Measurements from ENCODE around the gene C2orf72. TPM values are rescaled to one million over a fixed set of nuclear protein-coding genes. Genes with fewer than 3 reads are reported as not detected.
"Not testable (repeated sequence)": the region's sequence is repeated elsewhere in the genome, so short reads cannot be mapped to it uniquely, and the experiment has no call there.

The C2orf72 gene
- polyA plus RNA-seq, 4 donors: 4.0 to 6.2 (median 4.4) TPM

DNA sequence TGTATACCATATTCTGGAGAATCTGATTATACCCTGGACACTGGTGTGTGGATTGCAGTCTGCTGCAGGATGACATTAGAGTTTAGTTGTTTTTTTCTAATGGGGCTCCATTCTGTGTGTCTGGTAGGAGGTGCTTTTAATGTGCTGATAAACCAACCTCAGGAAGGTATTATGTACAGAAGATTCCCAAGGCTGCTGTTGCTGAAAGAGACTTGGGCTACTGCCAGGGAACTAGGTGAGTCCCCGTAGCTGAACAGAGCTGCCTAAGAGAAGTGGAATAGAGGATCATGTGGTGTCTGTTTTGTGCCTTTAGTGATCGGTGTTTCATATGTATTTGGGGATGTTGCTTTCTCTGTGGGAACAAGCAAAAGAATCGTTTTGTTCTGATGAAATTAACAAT, 24.9 kb upstream of the C2orf72 start:
- DNase-seq (ENCODE audit: low read depth in 4 of 4, low spot score in 2 of 4): no peak

DNA sequence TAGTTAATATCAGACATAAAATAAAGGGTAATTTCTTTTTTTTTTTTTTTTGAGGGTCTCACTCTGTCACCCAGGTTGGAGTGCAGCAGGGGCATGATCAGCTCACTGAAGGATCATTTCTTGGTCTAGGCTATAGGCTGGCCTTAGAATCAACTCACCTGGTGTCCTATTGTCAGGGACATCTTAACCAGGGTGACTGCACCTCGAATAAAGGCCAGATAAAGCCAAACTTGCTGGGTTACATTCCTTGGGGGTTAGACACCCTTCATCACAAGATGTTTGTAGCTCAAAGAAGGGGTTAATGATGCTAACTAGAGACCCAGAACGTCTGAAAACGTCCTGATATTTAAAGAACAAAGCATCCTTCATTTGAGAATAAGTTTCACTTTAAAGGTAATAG, 23.5 kb upstream of the C2orf72 start:
- no peak for DNase-seq (ENCODE audit: low read depth in 4 of 4, low spot score in 2 of 4)

DNA sequence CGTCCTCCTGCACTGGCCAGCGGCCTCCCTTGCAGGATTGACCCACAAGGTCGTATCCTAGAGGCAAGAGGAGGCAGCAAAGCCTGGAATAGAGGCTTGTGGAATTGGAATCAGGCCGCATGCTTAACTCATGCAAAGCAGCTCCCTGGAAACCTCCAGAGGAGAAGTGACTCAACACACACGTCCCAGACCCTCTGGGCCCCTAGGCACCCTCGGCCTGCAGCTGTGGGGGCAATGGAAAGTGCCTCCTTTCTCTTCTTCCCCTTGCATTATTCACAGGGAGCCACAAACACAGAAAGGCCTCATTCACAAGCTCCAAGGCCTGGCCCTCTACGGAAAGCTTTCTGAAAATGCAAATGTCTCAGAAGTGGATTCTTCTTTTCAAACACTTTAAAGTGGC, 21.8 kb upstream of the C2orf72 start:
- DNase-seq (ENCODE audit: low read depth in 4 of 4, low spot score in 2 of 4): no peak

DNA sequence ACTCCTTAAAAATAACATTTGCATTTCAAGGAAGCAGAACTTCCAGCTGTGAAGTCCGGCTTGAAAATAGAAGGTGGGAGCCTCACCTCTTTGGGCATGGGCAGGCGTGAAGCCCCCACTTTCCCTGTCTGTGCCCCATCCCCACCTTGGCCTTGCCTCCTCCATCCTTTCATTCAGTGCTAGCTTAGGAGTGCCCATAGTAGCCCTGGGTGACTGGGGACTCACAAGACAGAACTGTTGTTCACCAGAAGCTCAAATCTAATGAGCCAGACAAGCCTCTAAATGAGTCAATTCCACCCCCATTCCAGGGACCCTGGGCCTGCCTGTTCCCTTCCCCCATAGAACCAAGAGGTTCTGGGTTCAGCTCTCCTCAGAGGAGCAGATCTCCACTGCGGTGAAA, 21.4 kb upstream of the C2orf72 start:
- no peak for DNase-seq (ENCODE audit: low read depth in 4 of 4, low spot score in 2 of 4)

DNA sequence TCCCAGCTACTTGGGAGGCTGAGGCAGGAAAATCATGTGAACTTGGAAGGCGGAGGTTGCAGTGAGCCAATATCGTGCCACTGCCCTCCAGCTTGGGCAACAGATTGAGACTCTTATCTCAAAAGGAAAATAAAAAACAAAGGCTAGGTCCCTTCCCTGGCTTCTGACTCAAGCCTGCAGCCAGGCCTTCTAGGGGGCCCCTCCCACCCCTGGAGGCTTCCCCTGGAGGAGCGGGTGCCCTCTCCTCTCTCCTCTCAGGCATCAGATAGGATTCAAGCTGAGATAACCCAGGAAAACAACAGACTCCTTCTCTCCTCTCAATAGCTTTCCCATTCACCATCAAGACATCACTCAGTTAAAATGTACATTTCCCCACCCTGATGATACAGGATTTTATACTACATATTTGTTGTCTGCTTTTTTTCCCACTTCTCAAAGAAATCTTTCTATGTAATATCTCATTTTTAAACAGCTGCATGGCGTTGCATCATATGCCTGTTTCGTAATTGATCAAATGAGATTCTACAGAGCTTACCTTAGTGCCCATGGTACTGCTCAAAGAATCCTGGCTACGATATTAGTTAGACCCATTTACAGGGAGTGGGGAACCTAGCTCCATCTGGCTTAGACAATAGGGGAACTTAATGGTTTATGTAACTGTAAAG, 20.6 kb upstream of the C2orf72 start:
- DNase-seq (ENCODE audit: low read depth in 4 of 4, low spot score in 2 of 4): no peak

DNA sequence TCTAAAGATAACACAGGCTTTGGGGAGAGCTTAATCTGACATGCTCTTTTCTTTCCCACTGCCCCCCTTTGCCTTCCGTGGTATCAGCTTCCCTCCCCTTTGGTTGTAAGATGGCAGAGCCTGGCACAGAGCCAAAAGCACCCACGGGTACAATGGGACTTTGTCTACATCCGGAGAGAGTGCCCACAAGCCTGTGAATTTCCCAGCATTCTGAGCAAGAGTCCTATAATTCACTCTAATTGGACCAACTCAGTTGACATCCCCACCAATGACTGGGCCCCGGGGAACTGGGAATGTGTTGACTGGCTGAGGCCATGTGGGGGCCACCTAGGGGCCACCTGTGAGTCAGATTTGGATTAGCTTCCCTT, 20.1 kb upstream of the C2orf72 start:
- DNase-seq (ENCODE audit: low read depth in 4 of 4, low spot score in 2 of 4): no peak

DNA sequence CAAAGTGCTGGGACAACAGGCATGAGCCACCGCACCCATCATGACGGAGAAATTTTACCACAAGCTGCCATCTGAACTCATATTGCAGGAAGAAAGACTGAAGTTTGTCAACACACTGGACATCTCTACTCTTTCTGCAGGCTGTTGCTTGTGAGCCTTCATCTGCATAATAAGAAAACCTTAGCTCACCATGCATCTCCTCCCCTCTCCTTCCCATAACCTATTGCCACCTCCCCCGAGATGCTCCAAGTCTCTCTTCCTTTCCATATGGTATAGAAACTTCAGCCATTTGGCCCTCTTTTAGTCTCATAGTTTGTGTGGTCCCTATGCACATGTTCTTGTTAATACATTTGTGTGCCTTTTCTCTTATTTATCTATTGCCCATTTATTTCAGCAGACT, 19.1 kb upstream of the C2orf72 start:
- DNase-seq (ENCODE audit: low read depth in 4 of 4, low spot score in 2 of 4): no peak

DNA sequence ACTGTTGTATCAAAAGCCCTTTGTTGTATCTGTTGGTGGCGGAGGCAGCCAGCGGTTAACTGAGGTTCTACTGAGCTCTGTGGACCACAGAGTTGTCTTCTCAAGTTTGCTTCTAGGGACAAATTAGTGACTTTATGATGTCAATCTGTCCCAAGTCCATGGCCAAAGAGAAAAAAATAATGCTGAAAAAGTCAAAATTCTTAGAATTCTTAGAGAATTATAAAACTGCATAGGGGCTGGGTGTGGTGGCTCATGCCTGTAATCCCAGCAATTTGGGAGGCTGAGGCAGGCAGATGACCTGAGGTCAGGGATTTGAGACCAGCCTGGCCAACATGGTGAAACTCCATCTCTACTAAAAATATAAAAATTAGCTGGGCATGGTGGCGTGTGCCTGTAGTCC, 12.3 kb upstream of the C2orf72 start:
- DNase-seq (ENCODE audit: low read depth in 4 of 4, low spot score in 2 of 4): not testable (repeated sequence)

DNA sequence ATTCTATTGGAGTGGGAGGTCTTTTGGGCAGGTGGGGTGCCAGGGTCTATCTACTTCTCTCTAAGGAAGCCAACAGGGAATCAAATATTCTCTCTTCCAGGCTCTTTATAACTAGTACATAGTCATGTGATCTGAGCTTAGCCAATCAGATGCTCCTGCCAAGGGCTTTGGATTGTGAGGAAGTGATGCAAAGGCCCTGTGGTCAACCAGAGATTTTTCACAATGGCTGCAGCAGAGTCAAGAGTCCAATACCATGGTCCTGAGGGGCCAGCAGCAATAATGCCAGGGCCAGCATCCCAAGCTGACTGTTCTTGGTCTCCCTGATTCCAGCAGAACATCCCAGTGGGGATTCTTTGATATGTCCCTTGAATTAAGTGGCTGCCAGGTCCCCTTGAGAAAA, 8.4 kb upstream of the C2orf72 start:
- no peak for DNase-seq (ENCODE audit: low read depth in 4 of 4, low spot score in 2 of 4)

DNA sequence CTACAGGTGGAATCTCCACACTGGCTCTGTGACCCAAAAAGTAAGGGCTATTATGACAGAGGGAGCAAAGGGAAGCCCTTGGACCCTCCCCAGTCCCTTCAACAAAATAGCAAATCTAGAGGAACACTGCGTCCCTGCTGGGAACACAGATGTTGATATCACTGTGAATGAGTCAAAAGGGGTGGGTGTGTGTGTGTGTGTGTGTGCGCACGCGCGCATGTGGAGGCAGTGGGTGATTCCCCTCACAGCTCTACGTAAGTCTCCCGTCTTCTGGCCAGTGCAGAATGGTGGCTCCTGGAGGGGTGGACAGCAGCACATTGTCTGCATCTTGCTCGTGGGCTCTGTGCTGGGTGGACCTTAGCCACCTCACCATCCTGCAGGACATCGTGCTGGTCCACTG, 7.8 kb upstream of the C2orf72 start:
- DNase-seq (ENCODE audit: low read depth in 4 of 4, low spot score in 2 of 4): no peak

DNA sequence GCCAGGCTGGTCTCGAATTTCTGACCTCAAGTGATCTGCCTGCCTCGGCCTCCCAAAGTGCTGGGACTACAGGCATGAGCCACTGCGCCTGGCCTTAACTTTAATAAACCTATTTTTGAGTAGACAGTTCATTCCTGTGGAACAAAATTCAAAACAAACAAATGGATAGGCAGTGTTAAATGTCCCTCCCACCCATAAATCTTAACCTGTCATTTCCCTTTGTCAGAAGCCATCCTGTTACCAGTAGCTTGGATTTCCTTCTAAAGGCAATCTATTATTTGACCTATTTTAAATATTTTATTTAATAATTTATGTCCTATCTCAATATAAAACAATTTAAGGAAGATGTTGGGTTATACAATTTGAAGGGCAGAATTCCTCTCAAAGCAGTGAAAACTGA, 6.6 kb upstream of the C2orf72 start:
- DNase-seq (ENCODE audit: low read depth in 4 of 4, low spot score in 2 of 4): no peak

DNA sequence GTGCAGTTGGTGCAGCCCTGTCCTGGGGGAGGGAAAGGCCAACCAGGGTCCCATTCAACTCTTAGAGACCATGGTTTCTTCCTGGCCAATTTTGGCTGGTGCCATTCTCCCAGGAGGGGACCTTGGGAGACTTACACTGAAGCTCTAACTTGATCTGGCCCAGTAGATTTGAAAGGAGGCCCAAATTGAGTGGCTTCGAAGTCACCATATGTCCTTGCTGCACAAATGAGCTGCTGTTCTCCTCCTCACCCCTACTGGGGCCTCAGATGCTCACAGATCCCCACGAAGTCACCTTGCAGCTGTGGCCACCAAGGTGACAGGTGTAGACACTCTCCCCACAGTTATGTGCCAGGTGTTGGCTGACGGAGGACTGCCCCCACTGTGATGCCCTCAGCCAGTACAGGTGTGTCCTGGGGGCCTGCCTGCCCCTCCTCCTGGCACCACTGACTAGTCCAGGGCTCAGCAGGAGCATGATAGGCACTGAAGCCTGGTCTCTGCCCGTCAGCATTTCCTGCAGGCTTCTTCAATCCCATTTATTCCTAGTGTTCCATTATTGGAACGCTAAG, 4.7 kb upstream of the C2orf72 start:
- DNase-seq (ENCODE audit: low read depth in 4 of 4, low spot score in 2 of 4): no peak

DNA sequence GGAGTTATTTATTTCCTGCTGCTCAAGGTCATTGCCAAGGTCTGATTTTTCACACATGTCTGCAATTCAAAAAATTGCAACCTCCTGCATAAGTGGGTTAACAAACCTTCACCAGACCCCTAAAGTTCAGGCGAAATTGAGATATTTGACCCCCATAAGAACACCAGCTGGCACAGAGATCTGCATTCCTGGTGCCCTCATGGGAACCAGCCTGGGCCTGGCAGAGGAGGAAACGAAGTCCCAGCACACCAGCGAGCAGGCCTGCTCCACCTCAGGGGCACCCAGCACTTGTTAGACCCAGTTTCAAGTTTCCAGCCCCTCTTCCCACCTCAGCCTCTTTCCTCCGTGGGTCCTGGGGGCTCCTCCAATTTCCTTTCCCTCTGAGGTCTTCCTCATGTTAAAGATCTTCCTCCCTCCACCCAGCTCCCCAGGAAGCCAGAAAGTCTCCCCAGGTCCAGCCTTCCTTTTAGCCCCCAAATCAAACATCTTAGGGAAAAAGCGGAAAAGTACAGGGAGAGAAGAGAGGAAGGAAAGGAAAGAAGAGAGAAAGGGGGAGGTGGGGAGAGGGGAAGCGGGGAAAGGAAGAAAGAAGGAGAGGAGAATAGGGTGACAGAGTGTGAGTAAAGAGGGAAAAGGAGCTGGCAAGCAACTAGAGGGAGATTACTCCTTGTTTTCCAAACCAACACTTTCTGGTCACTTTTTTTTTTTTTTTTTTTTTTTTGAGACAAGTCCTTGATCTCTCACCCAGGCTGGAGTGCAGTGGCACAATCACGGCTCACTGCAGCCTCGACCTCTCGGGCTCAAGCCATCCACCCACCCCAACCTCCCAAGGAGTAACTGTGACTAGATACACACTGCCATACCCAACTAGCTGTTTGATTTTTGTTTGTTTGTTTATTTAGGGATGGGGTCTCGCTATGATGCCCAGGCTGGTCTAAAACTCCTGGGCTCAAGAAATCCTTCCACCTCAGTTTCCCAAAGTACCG, 3.9 kb upstream of the C2orf72 start:
- no peak for DNase-seq (ENCODE audit: low read depth in 4 of 4, low spot score in 2 of 4)

DNA sequence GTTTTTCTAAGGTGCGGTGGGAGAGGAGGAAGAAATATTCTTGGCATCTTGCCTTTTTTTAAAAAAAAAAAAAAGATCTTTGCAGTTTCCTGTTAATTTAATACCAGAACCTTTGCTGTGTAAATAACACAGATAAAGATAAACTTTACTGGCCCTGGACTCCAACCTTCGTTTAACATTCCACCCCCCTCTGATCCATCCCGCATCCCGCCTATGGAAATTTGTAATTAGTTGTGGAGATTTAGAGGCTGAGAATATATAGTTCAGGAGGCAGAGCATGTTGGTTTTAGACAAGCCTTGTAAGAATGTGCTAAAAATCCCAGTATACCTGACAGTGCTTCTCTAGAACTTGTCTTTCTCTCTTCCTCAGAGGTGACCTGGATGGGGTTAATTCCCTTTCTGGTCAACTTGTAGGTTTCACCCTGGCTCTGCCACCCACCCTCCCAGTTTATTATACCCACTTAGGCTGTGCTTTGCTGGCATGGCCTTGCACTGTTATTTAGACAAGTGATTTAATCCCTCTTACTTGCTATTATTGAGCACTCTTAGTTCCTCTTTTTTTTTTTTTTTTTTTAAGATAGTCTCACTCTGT, 2.9 kb upstream of the C2orf72 start:
- no peak for DNase-seq (ENCODE audit: low read depth in 4 of 4, low spot score in 2 of 4)

DNA sequence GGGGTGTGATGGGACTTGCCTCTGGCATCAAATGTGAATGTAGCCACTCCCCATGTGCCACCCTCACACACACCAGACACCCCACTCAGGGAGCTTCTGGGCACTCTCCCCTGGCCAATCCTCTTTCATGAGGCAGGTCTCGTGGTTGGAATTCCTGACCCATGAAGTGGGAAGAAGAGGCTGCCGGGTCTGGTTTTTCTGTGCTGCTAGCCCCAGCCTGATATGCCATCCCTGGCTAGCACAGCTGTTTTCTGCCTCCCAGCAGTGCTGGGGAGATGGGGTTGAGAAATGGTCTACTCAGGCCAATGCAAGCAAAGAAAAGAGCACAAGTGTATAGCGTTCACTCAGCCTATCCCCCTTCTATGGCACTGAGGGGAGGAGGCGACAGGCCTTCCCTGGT, 1.2 kb upstream of the C2orf72 start:
- DNase-seq (ENCODE audit: low read depth in 4 of 4, low spot score in 2 of 4): no peak

DNA sequence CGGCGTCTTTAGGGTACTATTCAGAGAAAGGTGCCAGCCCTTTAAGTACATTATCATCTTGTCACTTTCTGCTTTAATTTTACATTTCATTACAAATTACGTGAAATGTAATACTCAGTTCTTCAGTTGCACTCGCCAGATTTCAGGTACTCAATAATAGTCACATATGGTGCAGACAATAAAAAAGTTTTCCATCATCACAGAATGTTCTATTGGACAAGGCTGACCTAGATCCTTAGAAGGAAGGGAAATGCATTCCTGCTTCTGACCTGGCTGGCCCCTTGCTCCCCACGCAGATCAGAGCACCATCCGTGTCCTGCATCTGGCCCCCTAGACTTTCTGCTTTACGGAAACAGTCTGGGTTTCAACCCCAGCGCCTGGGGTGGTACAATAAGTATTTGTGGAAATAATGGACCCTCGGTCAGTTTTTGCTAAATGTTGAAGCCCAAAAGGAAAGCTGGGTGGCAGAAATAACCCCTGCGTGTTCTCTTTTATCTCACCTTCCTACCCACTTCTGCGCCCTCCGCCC, 681 bp upstream of the C2orf72 start:
- DNase-seq (ENCODE audit: low read depth in 4 of 4, low spot score in 2 of 4): no peak

DNA sequence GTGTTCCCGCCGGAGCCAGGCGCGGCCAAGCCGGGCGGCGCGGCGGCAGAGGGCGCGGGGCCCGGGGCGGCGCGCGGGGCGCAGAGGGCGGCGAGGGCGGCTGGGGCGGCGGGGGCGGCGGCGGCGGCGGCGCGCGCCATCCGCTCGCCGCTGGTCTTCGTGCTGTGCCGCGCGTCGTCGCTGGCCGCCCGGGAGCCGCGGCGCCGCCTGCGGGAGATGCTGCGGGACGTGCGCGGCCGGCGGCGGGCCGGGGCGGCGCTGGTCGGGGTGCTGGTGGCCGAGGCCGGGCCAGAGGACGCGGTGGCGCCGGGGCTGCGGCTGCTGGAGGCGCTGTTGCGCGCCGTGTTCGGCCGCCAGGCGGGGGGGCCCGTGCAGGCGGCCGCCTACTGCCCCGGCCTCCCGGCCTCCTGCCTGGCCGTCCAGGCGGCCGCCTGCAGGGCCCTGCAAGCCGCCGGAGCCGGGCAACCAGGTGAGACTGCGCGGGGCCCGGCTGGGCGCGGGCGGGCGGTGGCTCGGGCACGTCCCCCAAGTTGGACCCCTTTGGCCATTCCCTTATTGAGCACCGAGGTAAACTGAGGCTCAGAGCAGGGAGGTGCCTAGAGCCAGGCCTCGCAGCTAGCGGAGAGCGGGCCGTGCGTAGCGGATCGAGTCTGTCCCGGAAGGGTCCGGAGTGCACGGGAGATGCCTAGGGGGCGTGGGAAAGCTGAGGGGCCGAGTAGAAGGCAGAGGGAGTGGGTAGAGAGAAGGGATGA, 584 bp downstream of the C2orf72 start:
- DNase-seq (ENCODE audit: low read depth in 4 of 4, low spot score in 2 of 4): no peak

DNA sequence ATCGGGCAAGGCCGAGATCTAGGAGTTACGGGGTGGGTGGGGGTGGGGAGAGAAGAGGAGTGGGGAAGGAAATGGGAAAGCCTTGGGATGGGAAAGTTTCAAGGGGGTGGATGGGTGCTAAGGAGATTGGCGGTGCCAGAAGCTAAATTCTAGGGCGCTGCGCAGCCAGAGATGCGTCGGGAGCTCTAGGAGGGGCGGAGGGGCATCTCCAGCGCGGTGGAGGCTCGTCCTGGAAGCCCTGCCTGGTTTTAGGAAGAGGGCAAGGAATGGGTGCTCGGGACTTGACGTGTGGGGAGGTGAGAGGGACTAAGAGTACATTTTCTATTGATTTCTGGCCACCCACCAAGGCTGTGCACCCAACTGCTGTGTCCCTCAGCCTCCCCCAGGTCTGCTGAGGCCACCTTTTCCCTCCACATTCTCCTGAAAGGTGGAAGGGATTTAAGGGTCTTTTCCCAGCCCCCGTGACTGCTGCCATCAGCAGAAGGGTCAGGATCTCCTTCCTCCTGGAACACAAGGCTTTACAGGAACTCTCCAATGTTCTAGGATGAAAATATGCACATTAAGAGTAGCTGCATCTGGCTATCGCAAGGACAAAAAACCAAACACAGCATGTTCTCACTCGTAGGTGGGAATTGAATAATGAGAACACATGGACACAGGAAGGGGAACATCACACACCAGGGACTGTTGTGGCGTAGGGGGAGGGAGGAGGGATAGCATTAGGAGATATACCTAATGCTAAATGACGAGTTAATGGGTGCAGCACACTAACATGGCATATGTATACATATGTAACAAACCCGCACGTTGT, 1.4 kb downstream of the C2orf72 start:
- no peak for DNase-seq (ENCODE audit: low read depth in 4 of 4, low spot score in 2 of 4)

DNA sequence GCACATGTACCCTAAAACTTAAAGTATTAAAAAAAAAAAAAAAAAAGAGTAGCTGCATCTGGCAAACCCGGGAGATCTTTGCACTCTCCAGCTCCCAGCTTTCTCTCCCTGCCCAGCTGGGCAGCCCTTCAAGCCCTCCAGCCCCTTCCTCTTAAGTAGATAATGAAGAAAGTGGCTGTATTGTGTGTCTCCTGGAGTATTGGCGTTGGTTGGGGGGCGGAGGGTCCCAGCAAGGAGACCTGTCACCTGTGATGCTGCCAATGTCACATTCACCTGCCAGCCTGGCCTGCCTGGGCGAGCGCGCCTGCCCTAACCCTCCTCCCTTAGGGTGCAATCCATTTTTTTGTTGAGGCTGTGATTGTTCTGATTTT, 2.0 kb downstream of the C2orf72 start:
- DNase-seq (ENCODE audit: low read depth in 4 of 4, low spot score in 2 of 4): no peak

All from left renal cortex interstitium (tissue), 4 donors.